T-helper 1 cell (primary cell): ENCODE measurements around the gene RTN4RL1.
A peak's percentile ranks its signal among the peaks of the same experiment; 100 is the strongest.

Experiments used
- DNase-seq, 5 donors: peaks; one replicate each; pipeline ENCODE4 v3.0.0-alpha.2; 2012 to 2020
- total RNA-seq, 4 donors: gene quantifications; one replicate each; lab custom pipeline; 2026; lab: John Stamatoyannopoulos, UW

RTN4RL1 gene
- total RNA-seq, result 0.54 to 1.2 (median 0.88) reads per million in 4 donors

GRCh38 chr17:2025220-2025621 lies at the start of gene RTN4RL1:
RTN4RL1 (minus strand) TSS chr17:2025334; CDS start chr17:2024865, 469 bp downstream.
- DNase-seq, result peak; percentile 64 to 72 (median 67)

GRCh38 chr17:2074919-2075318 lies 49.8 kb upstream of the RTN4RL1 start:
- DNase-seq, result no peak

- no peak for DNase-seq
These were observed 46.5 kb upstream of the RTN4RL1 start for GRCh38 chr17:2071455-2072281.

- no peak for DNase-seq
These were observed 45.9 kb upstream of the RTN4RL1 start for GRCh38 chr17:2071024-2071385.

- DNase-seq, result peak in 1 of 5 donors; percentile 92
These were observed 45.3 kb upstream of the RTN4RL1 start for GRCh38 chr17:2070241-2071023.

- no peak for DNase-seq
These were observed 43.5 kb upstream of the RTN4RL1 start for GRCh38 chr17:2068519-2069051.

- no peak for DNase-seq
These were observed 42.9 kb upstream of the RTN4RL1 start for GRCh38 chr17:2068031-2068518.

- DNase-seq, result no peak
These were observed 42.5 kb upstream of the RTN4RL1 start for GRCh38 chr17:2067608-2068024.

- no peak for DNase-seq
These were observed 42.0 kb upstream of the RTN4RL1 start for GRCh38 chr17:2067048-2067561.

GRCh38 chr17:2065949-2066400 lies 40.8 kb upstream of the RTN4RL1 start:
- DNase-seq, result no peak

GRCh38 chr17:2064980-2065785 lies 40.0 kb upstream of the RTN4RL1 start:
- peak in 1 of 5 donors; percentile 50 for DNase-seq

- DNase-seq, result no peak
These were observed 39.4 kb upstream of the RTN4RL1 start for GRCh38 chr17:2064520-2064971.

- no peak for DNase-seq
These were observed 39.0 kb upstream of the RTN4RL1 start for GRCh38 chr17:2064147-2064489.

- DNase-seq, result no peak
These were observed 38.4 kb upstream of the RTN4RL1 start for GRCh38 chr17:2063261-2064146.

- no peak for DNase-seq
These were observed 37.5 kb upstream of the RTN4RL1 start for GRCh38 chr17:2062571-2063183.

- DNase-seq, result no peak
These were observed 36.4 kb upstream of the RTN4RL1 start for GRCh38 chr17:2061441-2061958.

GRCh38 chr17:2060681-2061440 lies 35.7 kb upstream of the RTN4RL1 start:
- DNase-seq, result no peak

- no peak for DNase-seq
These were observed 35.2 kb upstream of the RTN4RL1 start for GRCh38 chr17:2060385-2060658.

- no peak for DNase-seq
These were observed 34.6 kb upstream of the RTN4RL1 start for GRCh38 chr17:2059547-2060384.
